WI38 (cell line): ENCODE data around the gene GNPTG.

Source experiments
- H3K4me3 ChIP-seq: 2 replicates; pipeline ENCODE4 v1.5.1; 2011; ENCODE audit warnings: low read depth, mild to moderate bottlenecking, control low read depth, low read length
- CTCF ChIP-seq: IDR thresholded peaks from 2 replicates; pipeline ENCODE4 v1.5.1; 2012; ENCODE audit warnings: low read depth, mild to moderate bottlenecking, control low read depth, low read length

The GNPTG gene

DNA sequence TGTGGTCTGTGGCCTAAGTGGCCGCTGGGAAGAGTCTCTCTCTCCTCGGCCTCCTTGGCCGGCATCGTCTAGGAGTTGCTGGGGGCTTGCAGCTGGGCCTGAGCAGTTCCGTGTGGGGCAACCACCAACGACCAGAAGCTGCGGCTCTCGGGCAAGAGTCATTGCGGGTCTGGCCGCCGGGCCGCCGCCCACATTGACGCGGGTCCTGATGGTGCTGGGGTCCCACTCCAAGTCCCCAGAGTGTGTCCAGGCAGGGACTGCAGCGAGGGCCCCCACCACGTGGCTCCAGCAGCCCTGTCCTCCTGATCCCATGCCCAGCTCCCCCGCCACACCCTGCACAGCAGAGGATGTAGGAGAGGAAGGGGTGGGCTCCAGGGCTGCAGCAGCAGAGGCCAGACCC is 31.8 kb downstream of the GNPTG start:
- TF ChIP-seq CTCF: no peak
- H3K4me3 ChIP-seq: no peak overlapping the region

DNA sequence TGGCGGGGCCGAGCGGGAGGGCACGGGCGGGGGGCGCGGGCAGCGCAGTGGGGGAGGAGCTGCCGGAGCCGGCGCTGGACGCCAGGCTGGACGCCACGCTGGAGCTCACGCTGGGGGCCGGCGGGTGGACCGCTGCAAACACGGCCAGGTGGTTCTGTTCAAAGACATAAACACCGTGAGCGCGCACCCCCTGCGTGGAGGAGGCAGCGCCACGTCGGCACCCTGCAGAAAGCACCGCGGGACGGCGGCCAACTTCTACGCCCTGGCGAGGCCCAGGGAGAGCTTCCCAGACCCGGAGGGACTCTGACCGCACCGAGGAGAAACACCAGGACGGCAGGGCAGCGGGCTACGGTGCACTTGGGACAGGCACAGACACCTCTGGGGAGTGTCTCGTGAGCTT is 33.5 kb downstream of the GNPTG start:
- no peak overlapping the region for H3K4me3 ChIP-seq
- no peak for TF ChIP-seq CTCF

- H3K4me3 ChIP-seq: no peak overlapping the region
- no peak for TF ChIP-seq CTCF
Observed at GRCh38 chr16:1387331-1387730, 35.6 kb downstream of the GNPTG start.

GRCh38 chr16:1389762-1390161 is 38.0 kb downstream of the GNPTG start:
- TF ChIP-seq CTCF: no peak
- no peak overlapping the region for H3K4me3 ChIP-seq

DNA sequence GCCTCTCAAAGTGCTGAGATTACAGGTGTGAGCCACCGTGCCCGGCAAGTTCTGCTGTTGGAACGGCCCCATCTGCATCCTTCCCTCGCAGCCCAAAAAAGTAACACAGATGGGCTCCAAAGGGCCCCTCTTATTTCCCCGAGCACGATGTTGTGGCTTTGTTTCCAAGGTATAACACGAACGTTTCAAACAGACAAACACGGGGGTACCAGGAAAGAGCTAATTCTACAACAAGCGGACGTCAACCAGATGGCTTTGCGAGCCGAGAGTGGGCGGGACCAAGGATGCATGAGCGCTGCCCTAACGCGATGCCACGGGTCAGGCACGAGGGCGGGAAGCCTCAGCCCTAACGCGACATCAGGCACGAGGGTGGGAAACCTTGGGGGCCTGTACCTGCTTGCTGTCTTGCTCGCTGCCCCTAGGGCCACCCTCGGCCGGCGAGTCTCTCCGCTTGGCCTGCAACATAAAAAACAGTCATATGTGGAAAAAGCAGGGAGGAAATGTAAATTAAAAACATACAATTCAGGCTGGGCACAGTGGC is 38.6 kb downstream of the GNPTG start:
- H3K4me3 ChIP-seq: no peak overlapping the region
- no peak for TF ChIP-seq CTCF

DNA sequence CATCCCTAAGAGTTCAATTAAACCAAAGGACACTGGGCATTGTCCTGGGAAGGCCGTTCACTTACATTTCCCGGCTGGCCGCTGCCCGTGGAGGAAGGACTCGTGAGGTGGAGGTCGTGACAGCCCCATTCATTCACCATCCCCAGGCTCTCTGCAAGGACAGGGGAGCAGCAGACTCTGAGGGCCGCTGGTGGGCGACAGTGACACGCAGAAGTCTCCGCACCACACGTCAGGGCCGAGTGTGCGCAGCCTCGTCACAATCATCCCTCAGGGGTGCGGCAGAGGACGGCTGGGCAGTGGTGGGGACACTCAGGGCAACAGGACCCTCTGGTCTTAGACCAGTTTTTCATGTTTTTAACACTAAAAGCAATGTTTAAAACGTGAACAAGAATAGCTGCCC is 41.1 kb downstream of the GNPTG start:
- no peak for TF ChIP-seq CTCF
- no peak overlapping the region for H3K4me3 ChIP-seq

DNA sequence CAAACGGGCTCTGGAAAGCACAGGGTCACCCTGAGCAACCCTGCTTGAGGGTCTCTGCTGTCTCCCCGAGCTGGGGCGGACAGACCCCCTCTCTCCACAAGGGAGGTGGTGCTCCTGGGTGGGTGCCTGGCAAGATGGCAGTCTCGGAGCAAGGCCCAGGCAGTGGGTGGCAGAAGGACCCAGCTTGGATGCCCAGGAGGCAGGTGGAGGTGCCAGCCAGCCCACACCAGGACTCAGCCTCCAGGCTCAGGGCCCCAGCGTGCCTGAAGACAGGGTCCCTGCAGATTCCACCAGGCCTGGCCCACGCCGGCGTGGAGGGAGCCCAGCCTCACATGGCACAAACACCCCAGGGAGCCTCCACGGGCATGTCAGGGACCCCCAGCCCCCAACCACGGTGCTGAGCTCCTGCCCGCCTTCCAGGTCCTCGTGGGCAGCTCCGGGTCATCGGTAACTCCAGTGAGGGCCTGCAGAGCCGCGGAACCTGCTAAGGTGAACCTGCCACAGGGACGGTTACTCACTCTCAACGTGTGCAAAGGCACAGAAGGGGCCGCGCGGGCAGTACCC is 42.0 kb downstream of the GNPTG start:
- H3K4me3 ChIP-seq: no peak overlapping the region
- no peak for TF ChIP-seq CTCF
